ENCODE results near the gene DOK4. TPM values are rescaled to one million over a fixed set of nuclear protein-coding genes. Genes with fewer than 3 reads are reported as not detected.
A peak's percentile ranks its signal among the peaks of the same experiment; 100 is the strongest.

DOK4 gene
- total and polyA plus RNA-seq, 2 experiments from 2014 or later, result 1,563 to 2,409 TPM

- Histone ChIP-seq H3K36me3 (peaks cover 72% of the 10 kb centered on the region), H3K27ac (peak within 1 kb of the TSS; percentile 80), H3K9me3 (ENCODE audit: low read depth) (no peaks in the 10 kb centered on the region), H3K4me1 (ENCODE audit: low read depth) (no peaks in the 10 kb centered on the region), H3K4me3 (peak within 1 kb of the TSS; percentile 84), H3K27me3 (no peaks in the 10 kb centered on the region)
- TF ChIP-seq, protein P1, sequence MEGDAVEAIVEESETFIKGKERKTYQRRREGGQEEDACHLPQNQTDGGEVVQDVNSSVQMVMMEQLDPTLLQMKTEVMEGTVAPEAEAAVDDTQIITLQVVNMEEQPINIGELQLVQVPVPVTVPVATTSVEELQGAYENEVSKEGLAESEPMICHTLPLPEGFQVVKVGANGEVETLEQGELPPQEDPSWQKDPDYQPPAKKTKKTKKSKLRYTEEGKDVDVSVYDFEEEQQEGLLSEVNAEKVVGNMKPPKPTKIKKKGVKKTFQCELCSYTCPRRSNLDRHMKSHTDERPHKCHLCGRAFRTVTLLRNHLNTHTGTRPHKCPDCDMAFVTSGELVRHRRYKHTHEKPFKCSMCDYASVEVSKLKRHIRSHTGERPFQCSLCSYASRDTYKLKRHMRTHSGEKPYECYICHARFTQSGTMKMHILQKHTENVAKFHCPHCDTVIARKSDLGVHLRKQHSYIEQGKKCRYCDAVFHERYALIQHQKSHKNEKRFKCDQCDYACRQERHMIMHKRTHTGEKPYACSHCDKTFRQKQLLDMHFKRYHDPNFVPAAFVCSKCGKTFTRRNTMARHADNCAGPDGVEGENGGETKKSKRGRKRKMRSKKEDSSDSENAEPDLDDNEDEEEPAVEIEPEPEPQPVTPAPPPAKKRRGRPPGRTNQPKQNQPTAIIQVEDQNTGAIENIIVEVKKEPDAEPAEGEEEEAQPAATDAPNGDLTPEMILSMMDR (IDR thresholded peaks at IDR 0.05; ENCODE audit: low read depth, low read length), result peak; percentile 84
- peak; percentile 88 to 91 for DNase-seq (ENCODE audit: low read depth in 1 of 2, low spot score in 1 of 2)
These were observed 23.9 kb downstream of the DOK4 start, which contains the start of gene POLR2C for GRCh38 chr16:57462209-57462977. Gene POLR2C, plus strand, starts transcription at chr16:57462679. Its CDS starts 46 bp downstream, at chr16:57462725.

- peaks cover 58% of the 10 kb centered on the region for H3K36me3 ChIP-seq
- DNase-seq (ENCODE audit: low read depth in 1 of 2, low spot score in 1 of 2), result no peak
- H3K27ac ChIP-seq, result no peak overlapping the region
- TF ChIP-seq, protein P1 (IDR thresholded peaks at IDR 0.05; ENCODE audit: low read depth, low read length), result no peak
- no peaks in the 10 kb centered on the region for H3K9me3 ChIP-seq (ENCODE audit: low read depth)
- H3K27me3 ChIP-seq, result no peaks in the 10 kb centered on the region
- peaks cover 12% of the 10 kb centered on the region for H3K4me1 ChIP-seq (ENCODE audit: low read depth)
- H3K4me3 ChIP-seq, result no peak overlapping the region
These were observed 34.3 kb downstream of the DOK4 start for GRCh38 chr16:57452021-57452420.

DNA sequence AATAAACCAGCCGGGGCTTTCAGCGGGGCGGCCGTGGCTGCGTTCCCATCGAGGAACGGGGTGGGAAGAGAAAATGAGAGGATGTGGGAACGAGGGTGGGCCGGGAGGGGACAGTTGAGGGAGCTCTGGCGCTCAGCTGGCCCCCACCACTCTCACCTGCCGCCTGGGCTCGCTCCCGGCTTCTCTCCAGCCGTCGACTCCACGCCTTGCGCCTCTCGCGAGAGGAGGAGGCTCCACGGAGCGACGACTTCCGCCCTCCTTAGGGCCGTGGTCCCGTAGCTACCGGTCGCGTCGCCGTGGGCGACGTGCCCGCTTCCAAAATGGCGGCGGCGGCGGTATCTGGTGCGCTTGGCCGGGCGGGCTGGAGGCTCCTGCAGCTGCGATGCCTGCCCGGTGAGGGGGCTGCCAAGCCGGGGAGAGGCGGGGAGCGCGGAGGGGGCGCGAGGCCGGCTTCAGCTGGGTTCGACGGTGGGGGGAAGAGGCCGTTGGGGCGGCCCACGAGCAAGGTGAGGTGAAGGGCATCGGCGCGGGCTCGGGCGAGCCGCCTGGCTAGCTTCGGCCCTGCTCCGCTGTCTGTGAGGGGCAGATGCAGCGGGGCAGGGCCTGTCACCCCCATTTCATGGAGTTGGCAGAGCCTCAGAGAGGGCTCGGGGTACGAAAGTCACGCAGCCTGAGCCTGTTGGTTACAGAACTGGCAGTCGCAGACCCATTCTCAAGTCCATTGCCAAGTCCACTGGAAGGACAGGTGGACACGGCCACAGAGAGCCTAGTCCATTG is 38.9 kb downstream of the DOK4 start, which contains the start of the genes CIAPIN1 and COQ9:
Gene CIAPIN1, minus strand, starts transcription at position 200 of the 777 bp plus-strand sequence. CDS start 6,457 bp downstream, outside the sequence.
Gene COQ9, plus strand, starts transcription at position 294 of the 777 bp plus-strand sequence. Its CDS starts 27 bp downstream, at position 321.
- peak within 1 kb of the TSS; percentile 81 for H3K27ac ChIP-seq
- TF ChIP-seq, protein P1 (IDR thresholded peaks at IDR 0.05; ENCODE audit: low read depth, low read length), result no peak
- peak within 1 kb of the TSS; percentile 83 for H3K4me3 ChIP-seq
- no peaks in the 10 kb centered on the region for H3K27me3 ChIP-seq
- no peaks in the 10 kb centered on the region for H3K9me3 ChIP-seq (ENCODE audit: low read depth)
- peaks cover 19% of the 10 kb centered on the region for H3K4me1 ChIP-seq (ENCODE audit: low read depth)
- H3K36me3 ChIP-seq, result peaks cover 20% of the 10 kb centered on the region
- peak; percentile 94 to 96 for DNase-seq (ENCODE audit: low read depth in 1 of 2, low spot score in 1 of 2)

DNA sequence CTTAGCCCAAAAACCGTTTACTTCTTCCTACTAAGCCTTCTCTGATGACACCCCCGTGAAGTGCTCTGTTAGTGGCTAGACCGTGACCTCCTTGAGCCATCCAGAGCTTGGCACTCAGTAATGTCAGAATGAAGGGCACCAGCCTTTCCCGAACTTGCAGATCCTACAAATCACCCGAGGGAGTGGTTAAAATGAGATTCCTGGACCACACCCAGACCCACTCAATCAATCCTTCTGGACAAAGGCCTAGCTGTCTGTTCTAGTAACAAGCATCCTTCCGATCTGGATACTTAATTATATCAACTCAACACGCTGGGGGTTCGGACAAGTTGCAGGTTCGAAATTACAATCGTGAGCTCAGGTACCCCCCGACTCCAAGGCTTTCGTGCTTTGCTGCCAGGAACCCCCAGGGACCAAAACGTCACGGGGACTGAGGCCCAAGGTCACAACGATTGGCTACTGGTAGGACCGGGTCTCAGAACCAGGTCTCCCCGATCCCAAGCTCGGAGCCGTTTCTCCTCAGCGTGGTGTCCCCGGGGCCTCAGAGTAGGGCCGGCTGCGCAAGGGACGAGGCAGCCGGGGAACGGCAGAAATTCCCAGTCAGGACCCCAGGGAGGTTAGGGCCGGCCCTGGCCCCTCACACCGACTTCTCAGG is 39.6 kb downstream of the DOK4 start:
- Histone ChIP-seq H3K4me1 (ENCODE audit: low read depth) (peaks cover 19% of the 10 kb centered on the region), H3K36me3 (peaks cover 13% of the 10 kb centered on the region), H3K27me3 (no peaks in the 10 kb centered on the region), H3K4me3 (peak overlapping the region; percentile 83), H3K27ac (peak overlapping the region; percentile 81), H3K9me3 (ENCODE audit: low read depth) (no peaks in the 10 kb centered on the region)
- DNase-seq (ENCODE audit: low read depth in 1 of 2, low spot score in 1 of 2), result peak in 1 of 2 donors; percentile 32
- TF ChIP-seq, protein P1 (IDR thresholded peaks at IDR 0.05; ENCODE audit: low read depth, low read length), result no peak

- no peak for DNase-seq (ENCODE audit: low read depth in 1 of 2, low spot score in 1 of 2)
- Histone ChIP-seq H3K27ac (no peak overlapping the region), H3K4me1 (ENCODE audit: low read depth) (peaks cover 19% of the 10 kb centered on the region), H3K4me3 (no peak overlapping the region), H3K27me3 (no peaks in the 10 kb centered on the region), H3K9me3 (ENCODE audit: low read depth) (no peaks in the 10 kb centered on the region), H3K36me3 (peaks cover 4% of the 10 kb centered on the region)
- TF ChIP-seq, protein P1 (IDR thresholded peaks at IDR 0.05; ENCODE audit: low read depth, low read length), result no peak
These were observed 40.8 kb downstream of the DOK4 start for GRCh38 chr16:57445510-57445909.
